ENCODE data around the gene KNCN. TPM values are rescaled to one million over a fixed set of nuclear protein-coding genes. Genes with fewer than 3 reads are reported as not detected.

KNCN gene
- total and polyA plus RNA-seq, 10 of the 15 experiments (the other 5 are each of a cell fraction or from before 2014, with no cell fraction given): not detected

- TF ChIP-seq SUPT20H (IDR thresholded peaks at IDR 0.05; ENCODE audit: borderline replicate concordance, control insufficient read depth, low read depth, low read length): no peak
- no peak for TF ChIP-seq CREM (IDR thresholded peaks at IDR 0.05; ENCODE audit: low read depth)
- no peak for TF ChIP-seq ZBTB40 (IDR thresholded peaks at IDR 0.05; ENCODE audit: borderline replicate concordance)
- no peak for TF ChIP-seq HDAC6 (IDR thresholded peaks at IDR 0.05; ENCODE audit: unreplicated experiment)
- no peak for TF ChIP-seq CHD2 (IDR thresholded peaks at IDR 0.05; ENCODE audit: borderline replicate concordance, low read depth, low read length)
- TF ChIP-seq KDM1A (IDR thresholded peaks at IDR 0.05; ENCODE audit: borderline replicate concordance): no peak
- TF ChIP-seq SMC3 (IDR thresholded peaks at IDR 0.05; ENCODE audit: borderline replicate concordance, low read length): no peak
- no peak for TF ChIP-seq ZZZ3 (IDR thresholded peaks at IDR 0.05; ENCODE audit: control insufficient read depth, insufficient read length, low read depth)
Measured at GRCh38 chr1:46582972-46583371, 31.5 kb upstream of the KNCN start (continued).
